Epithelial cell of proximal tubule (primary cell): ENCODE measurements around the gene NOC4L. TPM values are rescaled to one million over a fixed set of nuclear protein-coding genes. Genes with fewer than 3 reads are reported as not detected.

ENCODE experiments used
- DNase-seq: peaks from one replicate; pipeline ENCODE4 v3.0.0-alpha.2; 2011; ENCODE audit warnings: low read depth
- H3K4me3 ChIP-seq: 2 replicates; pipeline ENCODE4 v1.5.1; 2011; ENCODE audit warnings: low read depth, mild to moderate bottlenecking, low read length
- total RNA-seq: library from RNA; depleted of rRNA; stranded (reverse); fragments of >200 nt; gene quantifications from 2 replicates; pipeline ENCODE4 v1.2.3, GENCODE V29; 2015
- TF ChIP-seq, protein P1 (sequence below): conservative IDR thresholded peaks from 2 replicates; pipeline ENCODE4 v1.5.1; 2012; ENCODE audit warnings: low read depth, mild to moderate bottlenecking, low read length

NOC4L gene
- total RNA-seq, 1 donor from 2014 or later, result 45.0 TPM

DNA sequence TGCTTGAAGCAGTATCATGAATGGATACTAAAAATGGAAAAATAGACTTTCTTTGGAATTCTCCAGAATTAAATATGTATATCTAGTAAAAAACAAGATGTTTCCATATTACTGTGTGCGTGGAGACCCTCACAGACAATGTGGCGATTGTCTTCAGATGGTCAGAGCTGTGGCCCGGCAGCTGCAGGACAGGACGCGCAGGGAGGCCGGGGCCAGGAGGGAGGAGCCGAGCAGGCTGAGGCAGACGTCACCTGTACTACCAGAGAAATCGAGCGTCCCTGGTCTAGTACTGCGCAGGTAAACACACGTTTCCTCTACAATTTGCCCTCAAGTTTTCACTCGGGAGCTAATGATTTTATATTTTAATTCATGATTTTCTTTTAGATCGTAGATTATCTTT lies 23.0 kb upstream of the NOC4L start:
- H3K4me3 ChIP-seq, result no peak overlapping the region
- TF ChIP-seq, protein P1, sequence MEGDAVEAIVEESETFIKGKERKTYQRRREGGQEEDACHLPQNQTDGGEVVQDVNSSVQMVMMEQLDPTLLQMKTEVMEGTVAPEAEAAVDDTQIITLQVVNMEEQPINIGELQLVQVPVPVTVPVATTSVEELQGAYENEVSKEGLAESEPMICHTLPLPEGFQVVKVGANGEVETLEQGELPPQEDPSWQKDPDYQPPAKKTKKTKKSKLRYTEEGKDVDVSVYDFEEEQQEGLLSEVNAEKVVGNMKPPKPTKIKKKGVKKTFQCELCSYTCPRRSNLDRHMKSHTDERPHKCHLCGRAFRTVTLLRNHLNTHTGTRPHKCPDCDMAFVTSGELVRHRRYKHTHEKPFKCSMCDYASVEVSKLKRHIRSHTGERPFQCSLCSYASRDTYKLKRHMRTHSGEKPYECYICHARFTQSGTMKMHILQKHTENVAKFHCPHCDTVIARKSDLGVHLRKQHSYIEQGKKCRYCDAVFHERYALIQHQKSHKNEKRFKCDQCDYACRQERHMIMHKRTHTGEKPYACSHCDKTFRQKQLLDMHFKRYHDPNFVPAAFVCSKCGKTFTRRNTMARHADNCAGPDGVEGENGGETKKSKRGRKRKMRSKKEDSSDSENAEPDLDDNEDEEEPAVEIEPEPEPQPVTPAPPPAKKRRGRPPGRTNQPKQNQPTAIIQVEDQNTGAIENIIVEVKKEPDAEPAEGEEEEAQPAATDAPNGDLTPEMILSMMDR, result no peak

DNA sequence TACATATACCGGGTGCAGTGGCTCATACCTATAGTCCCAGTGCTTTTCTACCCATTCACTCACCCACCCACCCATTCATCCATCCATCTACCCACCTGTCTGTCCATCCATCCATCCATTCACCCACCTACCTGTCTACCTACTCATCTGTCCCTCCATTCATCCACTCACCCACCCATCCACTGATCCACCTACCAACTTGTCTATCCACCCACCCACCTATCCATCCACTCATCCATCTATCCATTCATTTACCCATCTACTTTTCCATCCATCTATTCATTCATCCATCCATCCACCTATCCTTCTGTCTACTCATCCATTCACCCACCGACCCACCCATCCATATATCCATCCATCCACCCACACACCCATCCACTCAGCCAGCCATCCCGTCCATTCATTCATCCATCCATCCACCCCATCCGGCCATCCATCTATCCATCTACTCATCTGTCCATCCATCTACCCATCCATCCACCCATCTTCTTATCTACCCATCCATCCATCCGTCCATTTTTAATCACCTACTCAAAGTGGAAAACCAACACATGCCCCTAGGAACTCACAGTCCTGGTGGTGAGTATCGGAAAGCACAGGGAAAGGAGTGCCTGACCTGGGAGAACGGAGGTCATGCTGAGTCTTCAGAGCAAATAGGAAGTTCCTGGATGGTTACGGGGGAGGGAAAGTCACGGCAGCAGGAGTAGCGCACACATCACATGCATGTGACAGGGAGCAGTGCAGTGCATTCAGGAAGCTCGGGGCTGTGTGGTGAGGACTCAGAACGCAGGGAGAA lies 20.1 kb upstream of the NOC4L start:
- TF ChIP-seq, protein P1, result no peak
- DNase-seq, result no peak

More for the DNA sequence above, 23.0 kb upstream of the NOC4L start:
- DNase-seq, result no peak

DNA sequence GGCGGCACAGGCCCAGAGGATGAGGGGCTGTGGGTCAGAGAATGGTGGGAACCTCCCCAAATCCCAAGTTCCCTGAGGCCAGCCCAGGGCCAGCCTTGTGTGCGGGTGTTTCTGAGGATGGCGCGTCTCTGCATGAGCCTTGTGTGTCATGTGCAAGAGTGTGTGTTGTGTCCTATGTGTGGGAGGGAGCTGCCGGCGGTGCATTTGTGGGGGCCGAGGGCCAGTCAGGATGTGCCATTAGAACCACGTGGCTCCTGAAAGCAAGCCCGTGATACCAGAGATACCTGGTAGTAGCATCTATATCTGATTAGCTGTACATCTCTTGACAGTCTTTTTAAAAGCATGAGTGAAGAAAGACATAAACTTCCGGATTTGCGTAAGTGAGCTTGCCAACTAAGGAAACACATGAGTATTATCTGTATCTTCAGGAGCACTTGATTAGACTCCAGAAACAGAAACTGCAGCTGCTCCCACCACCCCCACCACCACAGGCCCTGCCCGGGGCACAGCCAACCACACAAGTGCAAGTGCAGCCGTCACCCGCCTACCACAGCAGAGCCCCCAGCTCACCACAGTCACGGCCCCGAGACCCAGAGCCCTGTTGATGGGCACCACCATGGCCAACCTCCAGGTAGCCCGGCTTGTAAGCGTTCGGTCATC lies 19.4 kb upstream of the NOC4L start:
- no peak overlapping the region for H3K4me3 ChIP-seq
- TF ChIP-seq, protein P1, result no peak
- no peak for DNase-seq

More for the DNA sequence above, 20.1 kb upstream of the NOC4L start:
- no peak overlapping the region for H3K4me3 ChIP-seq

DNA sequence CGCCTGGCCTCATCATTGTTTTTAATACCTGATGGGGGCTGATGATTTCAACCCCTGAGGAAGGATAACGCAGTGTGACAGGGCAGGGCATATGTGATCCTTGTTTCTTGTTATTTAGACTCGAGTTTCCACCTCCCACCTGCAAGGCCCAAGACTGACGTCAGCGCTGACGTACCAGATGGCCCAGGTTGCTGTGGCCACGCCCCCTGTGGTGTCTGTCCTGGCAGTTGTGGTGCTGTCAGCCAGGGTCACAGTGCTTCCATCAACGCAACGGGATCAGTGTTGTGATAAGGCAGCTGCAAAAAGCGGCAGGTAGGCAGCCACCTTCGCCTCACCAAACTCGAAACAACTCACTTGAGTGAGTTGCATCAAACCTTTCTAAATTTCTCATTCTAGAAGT lies 18.5 kb upstream of the NOC4L start:
- no peak for DNase-seq
- TF ChIP-seq, protein P1, result no peak
- no peak overlapping the region for H3K4me3 ChIP-seq

DNA sequence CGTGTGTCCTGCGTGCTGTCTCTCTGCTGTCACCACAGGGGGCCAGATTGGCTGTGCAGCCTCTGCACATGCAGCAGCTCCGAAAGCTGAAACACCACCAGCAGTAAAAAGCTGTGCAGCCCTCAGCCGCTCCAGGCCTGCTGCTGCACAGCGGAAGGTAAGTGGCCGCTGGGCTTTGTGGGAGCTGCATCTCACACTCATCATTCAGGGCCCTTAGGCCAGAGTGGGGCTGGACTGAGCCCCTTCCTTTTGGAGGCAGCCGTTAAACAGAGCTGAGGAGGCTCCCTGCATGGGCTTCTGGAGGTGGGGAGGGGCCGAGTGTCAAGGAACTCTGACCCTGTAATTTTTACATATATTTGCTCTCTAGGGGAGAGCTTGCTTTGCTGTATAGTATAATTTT lies 17.2 kb upstream of the NOC4L start:
- H3K4me3 ChIP-seq, result no peak overlapping the region
- TF ChIP-seq, protein P1, result no peak
- no peak for DNase-seq

DNA sequence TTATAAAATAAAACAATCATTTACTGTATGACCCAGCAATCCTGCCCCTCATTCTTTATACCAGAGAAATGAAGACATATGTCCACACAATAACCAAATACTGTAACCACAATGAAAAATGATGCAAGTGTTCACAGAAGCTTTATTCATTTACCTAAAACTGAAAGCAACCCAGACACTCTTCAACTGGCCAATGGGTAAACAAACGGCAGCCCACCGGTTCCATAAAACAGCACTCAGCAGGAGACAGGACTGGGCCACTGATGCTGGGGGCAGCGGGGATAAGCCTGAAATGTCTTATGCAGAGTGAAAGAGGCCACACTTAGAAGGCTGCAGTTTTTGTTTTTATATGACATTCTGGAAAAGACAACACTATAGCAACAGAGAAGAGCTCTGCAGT lies 15.2 kb upstream of the NOC4L start:
- TF ChIP-seq, protein P1, result no peak
- H3K4me3 ChIP-seq, result no peak overlapping the region
- DNase-seq, result no peak
